NCI-H774 (cell line): ENCODE data around the gene ZMAT2.
"Not testable (repeated sequence)": the region's sequence is repeated elsewhere in the genome, so short reads cannot be mapped to it uniquely, and the experiment has no call there.

Source experiments
- DNase-seq: peaks from one replicate; lab custom pipeline; 2025; lab: John Stamatoyannopoulos, UW

ZMAT2 gene

DNA sequence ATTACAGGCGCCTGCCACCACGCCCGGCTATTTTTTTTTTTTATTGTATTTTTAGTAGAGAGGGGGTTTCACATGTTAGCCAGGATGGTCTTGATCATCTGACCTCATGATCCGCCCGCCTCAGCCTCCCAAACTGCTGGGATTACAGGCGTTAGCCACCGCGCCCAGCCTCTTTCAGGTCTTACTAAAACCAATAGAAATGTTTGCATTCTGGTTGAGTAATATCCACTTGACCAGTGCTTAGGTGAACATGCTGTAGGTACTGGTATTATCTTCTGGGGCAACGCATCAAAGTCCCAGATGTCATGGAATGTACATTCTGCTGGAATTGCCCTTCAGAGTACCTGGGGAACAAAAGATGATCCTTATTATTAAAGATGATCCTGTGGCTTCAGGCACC, 8.5 kb downstream of the ZMAT2 start:
- not testable (repeated sequence) for DNase-seq

GRCh38 chr5:140710899-140711552, 10.8 kb downstream of the ZMAT2 start:
- DNase-seq = peak; percentile 93

- DNase-seq = no peak
These were observed 11.5 kb downstream of the ZMAT2 start for GRCh38 chr5:140711794-140712193.

DNA sequence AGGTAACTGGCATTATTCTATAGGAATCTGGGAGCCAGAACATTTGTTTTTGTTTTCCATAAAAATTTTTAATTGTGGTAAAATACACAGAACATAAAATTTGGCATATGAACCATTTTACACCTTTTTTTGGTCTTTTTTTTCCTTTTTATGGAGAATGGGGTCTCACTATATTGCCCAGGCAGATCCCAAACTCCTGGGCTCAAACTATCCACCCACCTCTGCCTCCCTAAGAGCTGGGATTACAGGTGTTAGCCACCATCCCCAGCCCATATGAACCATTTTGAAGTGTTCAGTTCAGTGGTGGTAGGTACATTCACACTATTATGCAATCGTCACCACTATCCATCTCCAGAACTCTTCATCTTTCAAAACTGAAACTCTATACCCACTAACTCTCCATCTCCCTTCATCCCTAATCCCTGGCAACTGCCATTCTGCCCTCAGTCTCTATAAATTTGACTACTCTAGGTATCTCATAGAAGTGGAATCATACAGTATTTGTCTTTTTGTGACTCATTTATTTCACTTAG, 13.4 kb downstream of the ZMAT2 start:
- DNase-seq = no peak

DNA sequence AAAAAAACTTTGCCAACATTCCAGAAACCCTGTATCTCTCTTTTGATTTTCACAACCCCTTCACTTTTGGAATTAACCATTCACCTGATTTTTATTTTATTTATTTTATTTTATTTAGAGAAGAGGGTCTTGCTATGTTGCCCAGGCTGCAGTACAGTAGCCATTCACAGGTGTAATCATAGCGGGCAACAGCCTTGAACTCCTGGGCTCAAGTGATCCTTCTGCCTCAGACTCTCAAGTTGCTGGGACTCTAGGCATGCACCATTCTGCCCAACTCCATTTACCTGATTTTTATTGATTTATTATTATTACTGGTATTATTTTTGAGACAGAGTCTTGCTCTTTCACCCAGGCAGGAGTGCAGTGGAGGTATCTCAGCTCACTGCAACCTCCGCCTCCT, 16.0 kb downstream of the ZMAT2 start:
- not testable (repeated sequence) for DNase-seq

GRCh38 chr5:140718266-140718592, 18.0 kb downstream of the ZMAT2 start:
- no peak for DNase-seq

DNA sequence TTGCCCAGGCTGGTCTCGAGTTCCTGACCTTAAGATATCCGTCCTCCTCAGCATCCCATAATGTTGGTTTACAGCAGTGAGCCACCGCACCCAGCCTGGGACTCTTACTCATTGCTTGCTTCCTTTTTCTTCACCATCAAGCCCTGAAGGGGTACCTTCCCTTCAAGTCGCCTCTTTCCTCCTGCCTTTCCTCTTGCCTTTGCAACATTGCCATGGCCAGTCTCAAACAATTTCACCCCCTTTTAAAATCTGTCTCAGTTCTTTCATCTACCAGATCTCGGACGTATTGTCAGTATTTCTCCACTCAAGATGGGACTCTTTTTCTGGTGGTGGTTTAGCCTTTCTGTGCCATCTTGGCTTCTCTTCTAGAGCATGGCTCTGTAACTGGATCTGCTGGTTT, 20.5 kb downstream of the ZMAT2 start:
- not testable (repeated sequence) for DNase-seq

DNA sequence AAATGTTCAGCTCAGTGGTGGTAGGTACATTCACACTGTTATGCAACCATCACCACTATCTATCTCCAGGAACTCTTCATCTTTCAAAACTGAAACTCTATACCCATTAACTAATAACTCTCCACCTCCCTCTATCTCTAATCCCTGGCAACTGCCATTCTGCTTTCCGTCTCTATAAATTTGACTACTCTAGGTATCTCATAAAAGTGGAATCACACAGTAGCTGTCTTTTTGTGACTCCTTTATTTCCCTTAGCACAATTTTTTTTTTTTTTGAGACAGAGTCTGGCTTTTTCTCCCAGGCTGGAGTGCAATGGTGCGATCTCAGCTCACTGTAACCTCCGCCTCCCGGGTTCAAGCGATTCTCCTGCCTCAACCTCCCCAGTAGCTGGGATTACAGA, 21.1 kb downstream of the ZMAT2 start:
- not testable (repeated sequence) for DNase-seq

GRCh38 chr5:140725799-140726471, 25.7 kb downstream of the ZMAT2 start:
- peak; percentile 84 for DNase-seq

DNA sequence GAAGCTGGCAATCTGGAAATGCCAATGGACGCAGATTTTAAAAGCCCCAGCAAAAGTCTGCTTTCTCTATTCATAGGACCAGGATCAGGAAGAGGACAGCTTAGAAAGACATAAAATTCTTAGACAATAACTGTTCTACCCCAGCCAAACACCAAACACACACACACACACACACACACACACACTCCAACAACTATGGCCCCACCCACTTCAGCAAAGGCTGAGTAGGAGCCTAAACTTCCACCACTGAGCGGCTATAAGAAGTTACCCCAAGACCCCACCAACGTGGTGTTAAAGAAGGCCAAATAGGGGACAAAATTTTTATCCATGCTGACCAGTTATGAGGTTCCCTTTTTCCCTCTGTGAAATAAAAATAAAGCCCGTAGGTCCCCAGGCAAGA, 32.9 kb downstream of the ZMAT2 start:
- DNase-seq = no peak

DNA sequence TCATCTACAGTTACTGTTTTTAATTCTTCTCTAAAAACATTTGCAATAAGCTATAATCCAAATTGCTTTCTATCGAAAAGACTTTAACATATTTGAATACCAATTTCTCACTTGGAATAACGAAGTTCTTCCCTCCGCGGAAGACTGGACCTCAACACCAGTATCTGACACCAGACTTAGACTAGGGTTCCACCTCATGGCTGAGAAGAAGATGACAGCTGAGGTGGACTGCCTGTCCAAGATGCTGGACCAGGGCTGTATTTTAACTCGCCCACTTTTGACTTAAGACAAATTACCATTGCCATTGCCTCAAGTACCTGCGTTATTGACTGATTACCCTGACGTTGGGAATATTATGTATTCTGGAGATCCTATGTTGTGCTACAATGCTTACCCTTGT, 34.1 kb downstream of the ZMAT2 start:
- no peak for DNase-seq

DNA sequence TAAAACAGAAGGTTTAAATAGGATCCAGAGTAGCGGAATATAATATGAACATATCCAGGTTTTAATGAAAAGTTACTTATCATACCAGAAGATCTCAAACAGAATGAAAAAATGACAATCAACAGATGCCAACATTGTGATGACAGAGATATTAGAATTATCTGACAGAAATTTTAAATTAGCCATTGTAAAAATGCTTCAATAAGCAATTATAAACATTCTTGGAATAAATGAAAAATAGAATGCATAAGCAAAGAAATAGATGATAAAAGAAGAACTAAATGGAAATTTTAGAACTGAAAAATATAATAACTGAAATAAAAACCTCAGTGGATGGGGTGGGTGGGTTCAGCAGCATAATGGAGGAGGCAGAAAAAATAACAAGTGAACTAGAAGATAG, 37.2 kb downstream of the ZMAT2 start:
- no peak for DNase-seq

- DNase-seq = no peak
These were observed 41.7 kb downstream of the ZMAT2 start for GRCh38 chr5:140741967-140742366.

DNA sequence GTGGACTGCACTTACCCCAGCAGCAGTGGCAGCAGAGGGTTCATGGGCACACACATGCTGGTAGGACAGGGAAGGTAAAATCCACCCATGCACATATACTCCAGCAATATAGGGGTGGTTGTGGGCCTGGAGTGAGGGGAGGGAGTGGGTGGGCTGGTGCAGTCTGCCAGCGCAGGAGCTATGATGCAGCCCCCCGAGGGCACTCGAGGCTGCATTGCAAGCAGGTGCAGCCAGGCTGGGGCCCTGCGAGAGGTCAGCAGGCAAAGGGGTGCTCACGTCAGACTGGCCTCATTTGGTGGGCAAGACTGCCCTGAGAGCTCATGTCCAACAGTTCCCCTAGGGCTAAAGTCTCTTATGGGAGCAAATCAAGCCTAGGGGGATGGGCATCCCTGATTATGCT, 53.3 kb downstream of the ZMAT2 start:
- no peak for DNase-seq
